Breast epithelium (tissue), 3 donors: ENCODE results near the gene MACROD2.

Experiments
- POLR2A ChIP-seq: fragments of 450-650 bp; IDR thresholded peaks from one replicate; pipeline ENCODE4 v1.6.1; 2016; ENCODE audit warnings: antibody characterized with exemption, mild to moderate bottlenecking, moderate library complexity
- TF ChIP-seq, protein P1 (sequence below), 3 donors: fragments of 450-650 bp; IDR thresholded peaks; one replicate each; pipeline ENCODE4 v1.5.1; 2016 to 2017; ENCODE audit warnings: antibody characterized with exemption in 3 of 3, mild to moderate bottlenecking in 3 of 3, moderate library complexity in 3 of 3

DNA sequence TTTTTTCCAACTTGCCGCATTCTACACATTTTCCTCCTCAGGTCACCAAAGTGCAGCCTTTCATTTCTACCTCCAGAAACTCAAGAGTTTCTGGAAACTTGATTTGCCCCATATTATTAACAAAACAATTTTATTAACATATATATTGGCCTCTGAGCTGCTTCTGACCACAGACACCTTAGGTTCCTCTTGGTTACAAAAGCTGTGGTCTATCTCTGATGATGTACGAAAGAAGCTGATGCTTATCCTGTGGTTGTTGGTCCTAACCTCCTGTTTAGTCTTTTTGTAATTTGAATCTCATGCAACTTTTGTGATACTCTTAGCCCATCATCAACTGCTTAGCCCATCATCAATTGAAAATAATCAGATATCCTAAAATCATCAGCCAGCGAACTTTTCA, 1842.2 kb downstream of the MACROD2 start:
- TF ChIP-seq, protein P1, sequence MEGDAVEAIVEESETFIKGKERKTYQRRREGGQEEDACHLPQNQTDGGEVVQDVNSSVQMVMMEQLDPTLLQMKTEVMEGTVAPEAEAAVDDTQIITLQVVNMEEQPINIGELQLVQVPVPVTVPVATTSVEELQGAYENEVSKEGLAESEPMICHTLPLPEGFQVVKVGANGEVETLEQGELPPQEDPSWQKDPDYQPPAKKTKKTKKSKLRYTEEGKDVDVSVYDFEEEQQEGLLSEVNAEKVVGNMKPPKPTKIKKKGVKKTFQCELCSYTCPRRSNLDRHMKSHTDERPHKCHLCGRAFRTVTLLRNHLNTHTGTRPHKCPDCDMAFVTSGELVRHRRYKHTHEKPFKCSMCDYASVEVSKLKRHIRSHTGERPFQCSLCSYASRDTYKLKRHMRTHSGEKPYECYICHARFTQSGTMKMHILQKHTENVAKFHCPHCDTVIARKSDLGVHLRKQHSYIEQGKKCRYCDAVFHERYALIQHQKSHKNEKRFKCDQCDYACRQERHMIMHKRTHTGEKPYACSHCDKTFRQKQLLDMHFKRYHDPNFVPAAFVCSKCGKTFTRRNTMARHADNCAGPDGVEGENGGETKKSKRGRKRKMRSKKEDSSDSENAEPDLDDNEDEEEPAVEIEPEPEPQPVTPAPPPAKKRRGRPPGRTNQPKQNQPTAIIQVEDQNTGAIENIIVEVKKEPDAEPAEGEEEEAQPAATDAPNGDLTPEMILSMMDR (IDR thresholded peaks at IDR 0.05): no peak
- no peak for TF ChIP-seq POLR2A
